ENCODE measurements around the gene LRRC25. TPM values are rescaled to one million over a fixed set of nuclear protein-coding genes. Genes with fewer than 3 reads are reported as not detected.

Gene LRRC25
- total RNA-seq, 1 experiment from 2014 or later, result not detected

DNA sequence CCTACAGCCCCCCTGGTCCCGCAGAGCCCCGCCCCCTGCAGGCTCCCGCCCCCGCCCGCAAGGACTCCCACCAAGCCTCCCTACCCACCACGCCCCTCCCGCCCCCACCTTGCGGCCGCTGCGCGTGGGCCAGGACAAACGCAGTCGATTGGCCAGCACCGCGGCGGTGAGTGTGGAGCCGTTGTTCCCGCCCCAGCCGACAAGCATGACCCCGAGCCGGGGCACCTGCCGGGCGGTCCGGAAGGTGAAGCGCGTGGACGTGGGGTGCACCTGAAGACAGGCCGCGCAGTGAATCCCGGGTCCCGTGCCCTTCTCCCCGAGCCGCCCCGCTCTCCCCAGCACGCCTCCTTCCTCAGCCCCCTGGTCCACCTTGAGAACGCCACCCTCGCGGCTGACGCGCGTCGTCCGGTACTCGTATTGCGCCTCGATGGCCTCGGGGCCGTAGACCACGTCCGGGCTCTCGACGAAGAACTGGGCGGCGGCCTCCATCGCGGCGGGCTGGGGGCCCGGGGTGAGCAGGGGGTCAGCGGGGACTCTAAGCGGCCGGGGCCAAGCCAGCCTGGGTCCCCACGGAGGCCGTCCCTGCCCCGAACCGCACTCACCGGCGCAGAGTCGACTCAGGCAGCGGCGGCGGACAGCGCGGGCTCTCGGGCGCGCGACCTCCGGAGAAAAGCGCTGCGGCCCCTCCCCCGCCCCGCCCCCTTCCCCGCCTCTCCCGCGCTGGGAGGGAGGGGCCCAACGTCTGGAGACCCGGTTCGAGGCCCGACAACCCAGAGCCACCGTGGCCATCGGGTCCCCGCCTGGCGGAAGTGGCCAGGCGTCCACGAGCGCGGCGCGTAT is 40.3 kb upstream of the LRRC25 start, which contains the start of gene ISYNA1:
TSS of gene ISYNA1 (minus strand) at position 643 of the 840 bp plus-strand sequence. CDS start at position 489, 154 bp downstream.
- in situ Hi-C loops (cut with HindIII; ENCODE audit: low pct_unique_long_range_greater_than_20kb, low sequenced_read_pairs), result no loop called here
- peak; percentile 76 for DNase-seq (ENCODE audit: low read depth)

DNA sequence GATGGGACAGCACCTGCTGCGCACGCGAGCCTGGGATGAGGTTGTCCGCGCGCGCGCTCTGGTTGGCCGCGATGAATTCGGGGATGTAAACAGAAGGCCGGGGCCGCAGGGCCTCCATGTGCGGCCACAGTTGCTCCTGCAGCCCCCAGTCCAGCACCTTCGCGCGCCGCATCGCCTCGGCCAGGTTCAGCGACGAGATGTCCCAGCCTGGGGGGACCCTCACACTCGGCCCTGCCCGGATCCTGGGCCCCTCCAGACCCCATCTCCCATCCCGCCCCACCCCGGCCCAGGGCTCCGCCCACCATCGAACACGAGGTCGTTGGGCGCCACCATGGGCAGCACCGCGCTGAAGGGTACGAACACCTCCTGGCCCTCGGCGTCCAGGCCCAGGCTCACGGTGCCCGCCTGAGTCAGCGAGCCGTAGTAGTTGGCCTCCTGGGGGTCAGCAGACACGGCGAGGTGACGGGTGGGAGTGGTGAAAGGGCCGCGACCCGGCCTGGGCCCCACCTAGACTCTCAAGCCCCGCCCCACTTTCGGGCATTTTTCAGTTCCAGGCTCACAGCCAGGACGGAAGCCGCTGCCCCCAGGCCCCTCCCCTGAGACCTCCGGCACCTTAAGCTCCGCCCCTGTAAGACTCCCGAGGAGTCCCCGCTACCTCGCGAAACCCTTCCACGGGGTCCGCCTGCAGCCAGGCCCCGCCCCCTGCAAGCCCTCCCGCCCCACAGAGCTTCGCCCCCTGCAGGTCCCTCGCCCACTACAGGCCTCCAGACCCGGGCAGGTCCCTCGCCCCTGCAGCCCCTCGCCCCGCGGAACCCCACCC is 39.5 kb upstream of the LRRC25 start:
- peak; percentile 95 for DNase-seq (ENCODE audit: low read depth)
- in situ Hi-C loops (cut with HindIII; ENCODE audit: low pct_unique_long_range_greater_than_20kb, low sequenced_read_pairs), result no loop called here

DNA sequence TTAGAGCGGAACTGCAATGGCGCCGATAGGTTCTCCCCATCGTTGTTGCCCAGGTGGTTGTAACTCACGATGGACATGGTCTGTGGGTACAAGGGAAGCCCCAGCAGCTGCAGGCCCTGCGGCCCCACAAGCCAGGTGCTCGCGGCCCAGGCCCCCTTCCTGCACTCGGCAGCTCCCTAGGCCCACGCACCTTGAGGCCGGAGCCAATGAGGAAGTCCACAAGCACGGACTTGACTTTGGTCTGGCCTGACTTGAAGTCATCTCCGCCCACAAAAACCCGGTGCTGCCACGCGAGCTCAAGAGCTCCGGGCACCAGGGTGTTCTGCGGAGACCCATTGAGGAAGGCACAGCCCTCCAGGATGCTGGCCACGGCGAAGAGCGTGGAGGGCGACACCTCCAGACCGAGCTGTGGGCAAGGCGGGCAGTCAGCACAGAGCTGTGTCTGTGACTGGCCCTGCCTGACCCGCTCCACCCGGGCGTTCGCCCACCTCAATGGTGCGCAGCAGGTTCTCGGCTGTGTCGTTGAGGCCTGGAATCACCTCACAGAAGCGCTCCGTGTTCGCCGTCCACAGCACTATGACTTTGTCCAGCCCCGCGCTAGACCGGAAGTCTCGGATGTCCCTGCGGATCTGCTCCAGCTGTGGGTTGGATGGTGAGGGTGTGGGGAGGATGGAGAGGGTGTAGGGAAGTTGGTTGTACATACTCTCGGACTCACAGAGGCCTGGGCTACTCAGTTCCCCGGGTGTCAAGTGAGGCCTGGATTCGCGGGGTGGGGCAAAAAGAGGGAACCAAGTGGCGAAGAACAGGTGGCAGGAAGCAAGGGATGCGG is 38.6 kb upstream of the LRRC25 start:
- no peak for DNase-seq (ENCODE audit: low read depth)
- in situ Hi-C loops (cut with HindIII; ENCODE audit: low pct_unique_long_range_greater_than_20kb, low sequenced_read_pairs), result no loop called here

DNA sequence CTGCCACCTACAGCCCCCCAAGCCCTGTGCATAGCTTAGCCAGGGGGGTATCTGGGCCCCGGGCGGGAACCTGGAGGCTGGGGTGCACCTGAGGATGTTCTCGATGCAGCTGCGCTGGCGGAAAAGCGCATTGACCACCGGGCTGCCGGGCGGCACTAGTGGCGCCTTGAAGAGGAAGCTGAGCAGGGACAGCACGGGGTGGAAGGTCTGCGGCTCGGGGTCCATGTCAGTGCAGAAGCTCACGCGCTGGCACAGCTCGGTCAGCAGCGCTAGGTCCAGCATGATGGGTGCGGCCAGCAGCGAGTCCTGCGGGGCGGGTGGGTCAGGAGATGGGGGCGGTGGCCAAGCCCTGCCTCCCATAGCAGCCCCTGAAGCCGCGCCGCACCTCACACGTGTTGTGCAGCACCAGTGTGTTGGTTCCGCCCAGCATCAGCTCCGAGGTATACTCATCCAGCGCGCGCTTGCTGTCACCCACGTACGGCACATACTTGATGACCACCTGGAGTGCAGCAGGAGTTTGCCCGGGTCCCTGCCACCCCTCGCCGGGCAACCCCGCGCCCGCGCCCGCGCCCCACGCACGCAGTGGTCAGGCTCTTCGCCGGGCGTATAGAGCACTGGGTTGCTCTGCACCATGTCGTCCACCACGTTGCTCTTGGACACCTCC is 37.9 kb upstream of the LRRC25 start:
- no peak for DNase-seq (ENCODE audit: low read depth)
- in situ Hi-C loops (cut with HindIII; ENCODE audit: low pct_unique_long_range_greater_than_20kb, low sequenced_read_pairs), result no loop called here

DNA sequence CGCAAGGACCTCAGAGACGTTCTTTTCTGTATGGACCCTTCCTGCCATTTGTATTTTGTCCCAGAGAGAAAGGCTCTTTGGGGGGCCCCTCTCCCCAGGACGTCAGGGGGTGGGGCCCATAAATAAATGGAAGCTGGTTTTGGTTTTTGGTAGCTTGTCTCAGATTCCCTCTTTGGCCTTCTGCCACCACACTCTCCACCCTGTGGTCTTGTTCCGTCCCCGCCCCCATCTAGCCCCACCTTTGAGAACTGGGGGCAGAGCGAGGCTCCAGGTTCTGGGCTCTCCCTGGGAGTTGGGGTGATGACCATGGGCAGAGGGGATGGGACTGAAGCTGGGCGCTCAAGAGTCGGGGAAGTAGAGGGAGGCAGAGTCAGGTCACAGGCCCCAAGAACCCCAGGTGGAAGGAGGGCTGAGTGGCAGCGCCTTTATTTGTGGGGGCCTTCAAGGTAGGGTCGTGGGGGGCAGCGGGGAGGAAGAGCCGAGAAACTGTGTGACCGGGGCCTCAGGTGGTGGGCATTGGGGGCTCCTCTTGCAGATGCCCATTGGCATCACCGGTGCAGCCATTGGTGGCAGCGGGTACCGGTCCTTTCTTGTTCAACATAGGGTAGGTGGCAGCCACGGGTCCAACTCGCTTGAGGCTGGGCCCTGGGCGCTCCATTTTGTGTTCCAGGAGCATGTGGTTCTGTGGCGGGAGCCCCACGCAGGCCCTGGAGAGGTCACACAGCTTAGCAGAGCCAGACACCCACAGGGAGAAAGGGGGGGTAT is 37.2 kb upstream of the LRRC25 start:
- in situ Hi-C loops (cut with HindIII; ENCODE audit: low pct_unique_long_range_greater_than_20kb, low sequenced_read_pairs), result no loop called here
- no peak for DNase-seq (ENCODE audit: low read depth)

DNA sequence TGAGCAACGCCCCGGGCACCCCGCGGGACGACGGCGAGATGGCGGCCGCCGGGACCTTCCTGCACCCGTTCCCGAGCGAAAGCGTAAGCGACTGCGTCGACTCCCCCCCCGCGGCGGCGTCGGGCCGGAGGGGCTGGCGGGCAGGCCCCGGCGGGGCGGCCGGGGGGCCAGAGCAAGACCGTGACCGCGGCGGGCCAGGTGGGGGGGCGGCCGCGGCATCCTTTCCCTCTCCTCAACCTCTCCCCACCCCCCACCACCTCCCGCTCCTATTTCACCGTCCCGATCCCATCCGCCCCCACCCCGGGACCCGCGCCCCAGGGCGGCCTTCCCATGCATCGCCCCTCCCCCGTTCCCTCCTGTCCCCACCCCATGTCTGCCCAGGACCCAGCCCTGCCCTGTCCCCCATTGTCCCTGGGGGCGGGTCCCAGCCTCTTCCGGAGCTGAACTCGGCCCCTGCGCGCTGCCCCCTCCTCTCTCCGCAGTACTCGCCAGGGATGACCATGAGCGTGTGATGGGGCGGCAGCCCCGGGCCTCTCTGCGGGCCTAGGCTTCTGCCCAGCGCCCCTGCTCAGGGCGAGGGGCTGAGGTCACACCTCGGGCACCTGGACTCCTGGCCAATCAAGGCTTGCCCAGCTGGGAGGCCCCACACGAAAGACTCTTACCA is 36.4 kb upstream of the LRRC25 start:
- in situ Hi-C loops (cut with HindIII; ENCODE audit: low pct_unique_long_range_greater_than_20kb, low sequenced_read_pairs), result no loop called here
- no peak for DNase-seq (ENCODE audit: low read depth)

- in situ Hi-C loops (cut with HindIII; ENCODE audit: low pct_unique_long_range_greater_than_20kb, low sequenced_read_pairs), result no loop called here
- DNase-seq (ENCODE audit: low read depth), result no peak
Observed at GRCh38 chr19:18433015-18433691, 35.7 kb upstream of the LRRC25 start.

- in situ Hi-C loops (cut with HindIII; ENCODE audit: low pct_unique_long_range_greater_than_20kb, low sequenced_read_pairs), result no loop called here
- no peak for DNase-seq (ENCODE audit: low read depth)
Observed at GRCh38 chr19:18432275-18433014, 35.0 kb upstream of the LRRC25 start.

- in situ Hi-C loops (cut with HindIII; ENCODE audit: low pct_unique_long_range_greater_than_20kb, low sequenced_read_pairs), result no loop called here
- no peak for DNase-seq (ENCODE audit: low read depth)
Observed at GRCh38 chr19:18431351-18432197, 34.2 kb upstream of the LRRC25 start.

DNA sequence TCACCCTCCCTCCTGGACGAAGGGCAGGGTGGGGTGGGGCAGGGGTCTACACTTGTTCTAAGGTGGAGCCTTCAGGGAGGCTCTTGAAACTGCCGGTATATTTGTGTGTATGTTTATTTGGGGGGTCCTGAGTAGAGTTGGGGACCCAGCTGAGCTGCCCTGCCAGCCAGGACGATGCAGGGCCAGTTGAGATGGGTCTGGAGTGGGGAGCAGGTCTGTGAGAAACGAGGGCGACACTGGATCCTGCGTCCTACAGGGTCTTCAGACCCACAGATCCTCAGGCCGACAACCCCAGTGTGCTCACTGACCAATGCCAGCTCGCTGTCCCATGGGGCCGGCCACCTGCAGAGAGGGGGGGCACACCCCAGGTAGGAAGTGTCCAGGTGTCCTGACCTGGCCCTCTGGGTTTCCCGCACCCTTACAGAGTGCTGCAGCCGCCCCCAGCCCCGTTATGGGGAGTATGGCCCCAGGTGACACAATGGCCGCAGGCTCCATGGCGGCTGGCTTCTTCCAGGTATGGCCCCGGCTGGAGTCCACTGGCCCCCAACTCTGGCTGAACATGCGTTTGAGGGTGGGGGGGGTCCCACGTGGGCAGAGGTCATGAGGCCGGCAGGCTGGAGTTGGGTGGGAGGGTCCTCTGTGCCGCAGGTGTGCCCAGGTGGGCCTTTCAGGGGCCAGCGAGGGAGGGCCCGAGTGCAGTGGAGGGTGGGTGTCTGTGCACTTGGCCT is 33.2 kb upstream of the LRRC25 start:
- in situ Hi-C loops (cut with HindIII; ENCODE audit: low pct_unique_long_range_greater_than_20kb, low sequenced_read_pairs), result no loop called here

DNA sequence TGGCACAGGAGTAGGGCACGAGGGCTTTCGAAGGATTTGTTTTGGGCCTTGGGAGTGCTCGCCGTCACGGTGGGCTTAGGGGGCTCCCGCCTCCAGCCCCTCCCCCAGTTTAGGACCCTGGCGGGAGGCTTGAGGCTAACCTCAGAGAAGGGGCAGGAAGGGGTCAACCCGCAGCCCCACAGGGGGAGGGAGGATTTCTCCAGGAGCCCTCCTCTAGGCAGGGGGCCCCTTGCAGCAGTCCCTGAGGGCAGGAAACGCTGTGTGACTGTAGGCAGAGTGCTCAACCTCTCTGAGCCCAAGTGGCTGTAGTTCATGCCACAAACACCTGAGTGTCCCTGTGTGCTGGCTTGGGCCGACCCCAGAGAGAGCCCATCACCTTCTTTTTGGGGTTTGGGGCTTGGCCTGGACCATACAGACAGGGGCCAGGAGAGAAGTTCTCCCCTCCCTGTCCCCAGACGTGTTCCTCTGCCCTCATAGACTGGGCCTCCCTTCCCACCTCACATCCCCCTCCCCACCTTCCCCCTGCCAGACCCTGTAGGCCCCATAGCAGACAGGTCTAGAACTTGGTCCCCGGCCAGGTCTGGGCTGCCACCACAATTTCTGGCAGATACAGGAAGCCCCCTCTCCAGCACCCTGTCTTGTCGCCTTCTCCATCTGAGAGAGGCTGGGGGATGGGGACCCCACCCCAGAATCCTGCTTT is 32.4 kb upstream of the LRRC25 start:
- in situ Hi-C loops (cut with HindIII; ENCODE audit: low pct_unique_long_range_greater_than_20kb, low sequenced_read_pairs), result no loop called here
- no peak for DNase-seq (ENCODE audit: low read depth)

More for the DNA sequence above, 33.2 kb upstream of the LRRC25 start:
- no peak for DNase-seq (ENCODE audit: low read depth)

DNA sequence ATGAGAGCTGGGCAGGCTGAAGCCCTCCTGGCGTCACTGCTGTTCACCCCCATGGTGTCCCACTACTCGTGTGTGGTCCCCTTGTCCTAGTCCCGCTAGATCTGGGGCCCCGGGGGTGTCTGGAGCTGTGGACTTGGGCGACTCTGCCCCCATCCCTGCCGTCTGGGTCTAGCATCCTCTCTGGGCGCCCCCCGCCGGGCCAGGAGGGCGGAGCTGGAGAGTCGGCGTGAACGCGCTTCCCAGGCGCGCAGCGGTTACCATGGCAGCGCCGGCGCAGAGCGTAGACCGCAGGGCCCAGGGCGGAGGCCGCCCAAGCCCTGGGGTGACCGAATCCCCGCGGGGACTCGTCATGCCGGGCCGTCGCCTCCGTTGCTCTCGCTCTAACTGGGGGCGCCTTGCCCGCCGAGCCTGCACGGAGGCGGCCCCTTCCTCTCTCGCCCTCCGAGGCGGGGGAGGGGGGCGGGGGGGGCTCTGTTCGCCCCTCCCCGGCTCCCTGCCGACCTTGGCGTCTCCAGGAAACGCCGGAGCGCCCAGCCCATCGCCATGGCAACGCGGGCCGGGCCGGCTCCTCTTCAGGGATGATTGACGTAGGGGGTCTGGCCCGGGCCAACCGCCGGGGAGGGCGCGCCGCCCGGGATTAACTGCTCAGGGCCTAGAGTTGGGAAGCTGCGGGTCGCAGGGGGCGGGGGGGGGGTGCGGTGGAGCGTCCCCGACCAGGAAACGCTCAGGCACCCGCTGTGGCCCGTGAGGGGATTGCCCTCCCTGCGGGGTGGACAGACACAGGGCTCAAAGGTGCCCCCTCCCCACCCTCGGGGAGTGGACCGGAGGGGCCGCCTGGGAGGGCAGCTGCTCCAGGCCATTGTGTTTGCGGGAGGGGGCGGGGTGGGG is 31.6 kb upstream of the LRRC25 start:
- no peak for DNase-seq (ENCODE audit: low read depth)
- in situ Hi-C loops (cut with HindIII; ENCODE audit: low pct_unique_long_range_greater_than_20kb, low sequenced_read_pairs), result no loop called here

All from Caki2 (cell line).